IPS-15b (cell line): Measurements from ENCODE around the gene ANKRD29.

Source experiments
- H3K27me3 ChIP-seq: one replicate; pipeline ENCODE4 v1.6.1; 2013; ENCODE audit warnings: low read length; ENCODE audit not compliant: control insufficient read depth, insufficient read depth
- H3K36me3 ChIP-seq: one replicate; pipeline ENCODE4 v1.6.1; 2013; ENCODE audit warnings: low read length; ENCODE audit not compliant: control insufficient read depth, insufficient read depth
- H3K4me1 ChIP-seq: one replicate; pipeline ENCODE4 v1.6.1; 2013; ENCODE audit warnings: mild to moderate bottlenecking, low read length; ENCODE audit not compliant: control insufficient read depth, insufficient read depth
- H3K4me3 ChIP-seq: one replicate; pipeline ENCODE4 v1.5.1; 2013; ENCODE audit warnings: low read depth, low read length
- H3K9ac ChIP-seq: one replicate; pipeline ENCODE4 v1.6.1; 2013; ENCODE audit warnings: low read depth, mild to moderate bottlenecking, low read length
- H3K9me3 ChIP-seq: one replicate; pipeline ENCODE4 v1.6.1; 2013; ENCODE audit warnings: mild to moderate bottlenecking, low read length; ENCODE audit not compliant: control insufficient read depth, insufficient read depth

The ANKRD29 gene

GRCh38 chr18:23636071-23636399, 26.7 kb downstream of the ANKRD29 start:
- H3K27me3 ChIP-seq: no peaks in the 10 kb centered on the region
- no peak overlapping the region for H3K4me3 ChIP-seq
- no peak overlapping the region for H3K9ac ChIP-seq
- H3K36me3 ChIP-seq: no peaks in the 10 kb centered on the region
- no peaks in the 10 kb centered on the region for H3K9me3 ChIP-seq
- no peaks in the 10 kb centered on the region for H3K4me1 ChIP-seq

GRCh38 chr18:23635283-23636070, 27.2 kb downstream of the ANKRD29 start:
- Histone ChIP-seq H3K4me3 (no peak overlapping the region), H3K27me3 (no peaks in the 10 kb centered on the region), H3K9ac (no peak overlapping the region), H3K9me3 (no peaks in the 10 kb centered on the region), H3K36me3 (no peaks in the 10 kb centered on the region), H3K4me1 (no peaks in the 10 kb centered on the region)

DNA sequence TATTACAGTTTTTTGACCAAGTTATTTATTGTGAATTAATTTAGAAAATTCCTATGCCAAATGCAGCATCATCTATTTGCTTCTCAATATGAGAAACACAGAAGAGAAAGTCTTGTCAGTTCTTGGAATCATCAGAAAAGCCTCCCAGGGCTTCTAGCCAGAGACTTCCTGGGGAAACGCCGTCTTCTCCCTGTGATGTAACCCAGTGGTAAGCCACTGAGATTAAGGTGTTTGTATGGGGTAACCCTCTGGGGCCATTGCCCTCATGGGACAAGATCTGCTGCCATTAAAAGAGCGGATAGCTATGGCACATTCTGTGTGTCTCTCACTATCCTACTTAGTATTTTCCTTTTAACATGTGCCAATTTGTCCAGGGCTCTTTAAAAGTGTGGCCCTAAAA, 28.0 kb downstream of the ANKRD29 start:
- Histone ChIP-seq H3K4me3 (no peak overlapping the region), H3K9me3 (no peaks in the 10 kb centered on the region), H3K36me3 (no peaks in the 10 kb centered on the region), H3K4me1 (no peaks in the 10 kb centered on the region), H3K9ac (no peak overlapping the region), H3K27me3 (no peaks in the 10 kb centered on the region)

- H3K4me1 ChIP-seq: no peaks in the 10 kb centered on the region
- no peaks in the 10 kb centered on the region for H3K9me3 ChIP-seq
Measured at GRCh38 chr18:23632615-23633014, 30.1 kb downstream of the ANKRD29 start.

DNA sequence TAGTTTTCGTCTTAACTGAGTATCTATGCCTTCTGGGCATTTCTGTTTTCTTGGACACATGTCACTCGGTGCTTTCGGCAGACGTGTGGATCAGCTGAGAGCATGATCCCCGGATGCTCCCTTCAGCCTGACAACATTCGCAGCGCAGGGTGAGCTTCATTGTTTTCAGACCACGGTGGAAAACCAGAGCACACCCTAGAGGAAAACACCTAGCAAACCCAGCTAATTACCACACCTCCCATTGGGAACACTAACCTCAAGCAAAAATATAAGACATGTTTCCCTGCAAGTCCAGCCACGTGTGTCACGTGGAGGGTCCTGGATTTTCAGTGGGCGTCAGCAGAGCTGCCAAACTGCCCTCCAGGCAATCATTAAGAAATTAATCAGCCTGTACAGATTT, 31.0 kb downstream of the ANKRD29 start:
- no peaks in the 10 kb centered on the region for H3K9me3 ChIP-seq
- H3K4me3 ChIP-seq: no peak overlapping the region
- H3K4me1 ChIP-seq: no peaks in the 10 kb centered on the region
- H3K9ac ChIP-seq: no peak overlapping the region
- no peaks in the 10 kb centered on the region for H3K36me3 ChIP-seq
- H3K27me3 ChIP-seq: no peaks in the 10 kb centered on the region

More at GRCh38 chr18:23632615-23633014, 30.1 kb downstream of the ANKRD29 start:
- no peaks in the 10 kb centered on the region for H3K27me3 ChIP-seq
- no peak overlapping the region for H3K9ac ChIP-seq
- H3K4me3 ChIP-seq: no peak overlapping the region
- H3K36me3 ChIP-seq: no peaks in the 10 kb centered on the region

GRCh38 chr18:23631312-23631711, 31.4 kb downstream of the ANKRD29 start:
- Histone ChIP-seq H3K36me3 (no peaks in the 10 kb centered on the region), H3K27me3 (no peaks in the 10 kb centered on the region), H3K4me1 (no peaks in the 10 kb centered on the region), H3K9ac (no peak overlapping the region), H3K4me3 (no peak overlapping the region), H3K9me3 (no peaks in the 10 kb centered on the region)

DNA sequence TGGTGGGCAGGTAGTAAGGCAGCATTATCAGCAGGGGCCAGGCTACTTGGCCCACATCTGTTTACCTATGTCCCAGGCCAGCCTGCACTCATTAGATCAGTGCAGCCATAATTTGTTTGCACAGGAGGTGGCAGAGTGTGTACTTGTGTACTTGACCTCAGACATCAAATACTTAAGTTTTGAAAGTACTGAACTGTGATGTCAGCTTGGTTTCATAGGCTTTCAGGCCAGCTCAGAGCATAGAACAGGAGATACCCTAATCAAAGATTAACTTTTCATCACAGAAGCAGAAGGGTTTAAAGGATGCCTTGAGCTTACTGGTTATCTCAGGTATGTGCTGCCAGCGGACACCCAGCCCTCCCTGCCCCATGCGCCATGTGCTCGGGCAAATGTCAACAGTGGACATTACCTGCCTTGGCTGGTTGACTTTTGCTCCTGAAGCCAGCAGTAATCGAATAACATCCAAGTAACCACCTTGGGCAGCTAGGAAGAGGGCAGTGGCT, 33.2 kb downstream of the ANKRD29 start:
- Histone ChIP-seq H3K9me3 (no peaks in the 10 kb centered on the region), H3K4me3 (no peak overlapping the region), H3K27me3 (no peaks in the 10 kb centered on the region), H3K4me1 (no peaks in the 10 kb centered on the region), H3K9ac (no peak overlapping the region), H3K36me3 (no peaks in the 10 kb centered on the region)

- Histone ChIP-seq H3K9ac (no peak overlapping the region), H3K36me3 (no peaks in the 10 kb centered on the region), H3K9me3 (no peaks in the 10 kb centered on the region), H3K27me3 (no peaks in the 10 kb centered on the region), H3K4me1 (no peaks in the 10 kb centered on the region), H3K4me3 (no peak overlapping the region)
Measured at GRCh38 chr18:23627970-23628369, 34.7 kb downstream of the ANKRD29 start.

DNA sequence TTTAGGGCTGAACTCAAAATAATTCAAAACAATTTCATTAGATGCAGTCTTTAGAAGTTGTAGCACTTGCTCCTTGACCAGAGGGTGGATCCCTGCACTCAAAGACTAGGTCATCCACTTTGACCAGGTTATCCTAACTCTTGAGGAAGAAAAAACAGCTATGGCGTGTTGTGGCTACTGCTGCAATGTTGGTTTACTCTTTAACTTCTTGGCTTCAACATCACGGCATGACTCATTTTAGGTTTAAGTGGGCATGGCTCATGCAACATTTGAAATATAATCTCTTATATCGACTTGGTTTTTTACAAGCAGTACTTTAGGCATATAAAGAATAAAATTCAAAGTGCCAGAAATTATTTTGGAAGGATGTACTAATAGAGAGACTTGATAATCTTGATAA, 35.4 kb downstream of the ANKRD29 start:
- no peak overlapping the region for H3K9ac ChIP-seq
- H3K9me3 ChIP-seq: no peaks in the 10 kb centered on the region
- no peaks in the 10 kb centered on the region for H3K4me1 ChIP-seq
- no peak overlapping the region for H3K4me3 ChIP-seq
- no peaks in the 10 kb centered on the region for H3K27me3 ChIP-seq
- no peaks in the 10 kb centered on the region for H3K36me3 ChIP-seq

- Histone ChIP-seq H3K4me3 (no peak overlapping the region), H3K36me3 (no peaks in the 10 kb centered on the region), H3K27me3 (peaks cover 6% of the 10 kb centered on the region), H3K4me1 (no peaks in the 10 kb centered on the region), H3K9ac (no peak overlapping the region), H3K9me3 (no peaks in the 10 kb centered on the region)
Measured at GRCh38 chr18:23626451-23627279, 36.0 kb downstream of the ANKRD29 start.

DNA sequence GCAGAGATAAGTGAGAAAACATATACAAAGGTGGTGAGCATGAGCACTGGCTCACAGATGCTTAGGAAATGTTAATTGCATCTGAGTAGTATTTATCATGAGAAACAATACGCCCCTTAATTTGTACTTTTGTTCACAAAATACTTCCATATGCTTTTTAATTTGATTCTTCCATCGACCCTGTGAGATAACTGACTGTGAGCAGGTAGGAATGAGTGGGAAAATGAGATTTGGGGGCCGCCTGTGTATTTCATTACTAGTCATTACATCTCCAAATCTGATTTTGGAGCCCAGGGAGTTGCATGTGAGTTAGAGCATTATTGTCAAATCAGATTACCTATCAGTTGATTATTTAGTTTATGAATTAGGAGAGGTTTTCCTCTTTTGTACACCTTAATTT, 39.7 kb downstream of the ANKRD29 start:
- H3K4me1 ChIP-seq: no peaks in the 10 kb centered on the region
- no peak overlapping the region for H3K4me3 ChIP-seq
- no peak overlapping the region for H3K9ac ChIP-seq
- peaks cover 30% of the 10 kb centered on the region for H3K27me3 ChIP-seq
- no peaks in the 10 kb centered on the region for H3K36me3 ChIP-seq
- H3K9me3 ChIP-seq: no peaks in the 10 kb centered on the region

GRCh38 chr18:23619388-23619881, 43.3 kb downstream of the ANKRD29 start:
- Histone ChIP-seq H3K27me3 (peaks cover 35% of the 10 kb centered on the region), H3K9me3 (no peaks in the 10 kb centered on the region), H3K9ac (peak overlapping the region; percentile 61), H3K4me1 (no peaks in the 10 kb centered on the region), H3K36me3 (no peaks in the 10 kb centered on the region), H3K4me3 (peak overlapping the region; percentile 70)
